HG03175 (cell line): ENCODE data around the gene PROCR.
"Not testable (repeated sequence)": the region's sequence is repeated elsewhere in the genome, so short reads cannot be mapped to it uniquely, and the experiment has no call there.

Source experiments
- ATAC-seq: cut with Tn5 transposase; IDR thresholded peaks from one replicate; pipeline ENCODE4 v1.9.1; 2021; ENCODE audit warnings: mild to moderate bottlenecking, moderate library complexity; ENCODE audit not compliant: unreplicated experiment

Gene PROCR

DNA sequence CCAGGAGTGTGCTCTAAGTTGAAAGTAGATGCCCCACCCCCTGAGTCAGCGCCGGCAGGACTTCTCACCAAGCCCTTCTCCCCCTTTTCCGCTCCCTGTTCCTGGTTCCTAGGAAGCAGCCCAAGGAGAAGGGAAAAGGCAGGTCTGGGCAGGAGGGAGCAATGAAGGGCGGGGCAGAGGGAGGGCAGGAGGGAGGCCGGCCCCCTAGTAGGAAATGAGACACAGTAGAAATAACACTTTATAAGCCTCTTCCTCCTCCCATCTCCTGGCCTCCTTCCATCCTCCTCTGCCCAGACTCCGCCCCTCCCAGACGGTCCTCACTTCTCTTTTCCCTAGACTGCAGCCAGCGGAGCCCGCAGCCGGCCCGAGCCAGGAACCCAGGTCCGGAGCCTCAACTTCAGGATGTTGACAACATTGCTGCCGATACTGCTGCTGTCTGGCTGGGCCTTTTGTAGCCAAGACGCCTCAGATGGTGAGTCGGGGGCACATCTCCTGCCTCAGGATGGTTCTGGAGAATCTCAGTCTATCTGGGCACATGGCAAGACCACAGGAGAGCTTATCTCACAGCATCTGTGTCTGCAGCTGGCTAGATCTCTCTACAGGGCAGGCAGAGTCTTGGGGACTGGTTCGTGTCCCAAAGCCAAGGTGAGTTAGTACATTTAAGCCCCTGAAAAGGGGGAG, at the start of gene PROCR:
Gene PROCR, plus strand, starts transcription at position 320 of the 681 bp plus-strand sequence. Its CDS starts 83 bp downstream, at position 403.
- ATAC-seq = no peak

DNA sequence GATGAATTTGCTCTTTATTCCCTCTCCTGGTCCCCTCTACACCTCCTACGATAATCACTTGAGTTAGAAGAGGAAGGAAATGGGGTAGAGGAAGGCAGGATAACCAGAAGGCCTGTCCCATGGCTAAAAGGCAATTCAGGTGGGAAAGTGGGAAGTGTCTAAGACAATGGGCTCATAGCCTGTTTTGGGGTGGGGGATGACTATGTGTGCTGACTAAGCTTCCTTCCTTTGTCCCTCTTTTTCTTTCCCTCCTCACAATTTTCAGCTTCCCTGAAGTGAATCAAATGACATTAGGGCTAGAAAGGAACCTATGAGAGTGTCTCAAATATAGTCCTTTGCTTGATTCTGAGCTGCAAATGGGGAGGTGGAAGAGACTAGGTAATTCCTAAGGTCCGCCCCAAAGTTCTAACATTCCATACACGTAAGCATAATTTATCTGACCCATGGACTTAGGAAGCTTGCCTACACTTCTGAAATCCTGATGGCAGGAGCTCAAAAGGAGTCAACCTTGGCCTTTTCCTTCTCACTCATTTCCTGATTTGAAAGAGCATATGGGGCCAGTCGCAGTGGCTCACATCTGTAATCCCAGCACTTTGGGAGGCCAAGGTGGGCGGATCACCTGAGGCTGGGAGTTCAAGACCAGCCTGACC, 49.0 kb upstream of the PROCR start:
- ATAC-seq = no peak

DNA sequence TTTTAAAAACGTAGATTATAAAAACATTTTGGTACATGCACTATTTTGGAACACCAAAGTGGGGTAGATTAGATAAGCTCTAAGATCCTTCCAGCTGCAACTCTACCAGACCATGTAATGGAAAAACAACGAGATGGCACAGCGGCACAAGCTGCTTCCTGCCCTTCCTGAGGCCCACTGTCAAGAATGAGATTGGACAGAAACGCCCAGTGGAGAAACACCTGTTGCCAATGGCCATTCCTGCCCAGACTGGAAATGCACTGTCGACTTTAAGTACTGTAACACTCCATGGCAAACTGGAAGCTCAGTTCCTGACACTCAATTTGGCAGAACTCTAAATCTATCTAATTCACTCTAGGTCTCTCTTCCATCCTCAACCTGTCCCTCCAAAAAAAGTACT, 46.1 kb upstream of the PROCR start:
- ATAC-seq = no peak

DNA sequence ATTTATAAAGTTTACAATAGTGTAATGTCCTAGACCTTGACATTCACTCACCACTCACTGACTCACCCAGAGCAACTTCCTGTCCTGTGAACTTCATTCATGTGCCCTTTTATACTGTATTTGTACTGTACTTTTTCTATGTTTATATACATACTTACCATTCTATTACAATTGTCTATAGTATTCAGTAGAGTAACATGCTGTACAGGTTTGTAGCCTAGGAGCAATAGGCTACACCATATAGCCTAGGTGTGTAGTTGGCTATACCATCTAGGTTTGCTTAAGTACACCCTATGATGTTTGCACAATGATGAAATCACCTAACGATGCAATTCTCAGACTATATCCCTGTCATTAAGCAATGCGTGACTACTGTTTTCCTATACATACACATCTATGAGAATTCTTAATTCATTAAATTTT, 42.2 kb upstream of the PROCR start:
- no peak for ATAC-seq

DNA sequence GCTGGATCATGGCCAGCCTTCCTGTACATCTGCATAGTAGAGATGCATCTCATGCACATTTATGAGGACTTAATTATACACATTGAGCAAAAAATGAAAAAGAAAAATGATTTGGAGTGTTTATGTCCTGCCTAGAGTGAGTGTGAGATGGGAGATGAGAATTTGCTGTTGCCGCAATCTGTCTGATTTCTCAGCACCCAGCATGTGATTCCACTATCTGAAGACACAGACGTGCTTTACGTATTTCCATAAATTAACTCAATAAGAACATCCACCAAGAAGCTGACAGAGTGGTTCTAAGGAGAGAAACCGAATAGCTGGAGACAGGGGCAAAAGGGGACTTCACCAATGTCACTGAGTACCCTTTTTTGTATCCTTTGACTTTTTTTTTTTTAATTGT, 39.9 kb upstream of the PROCR start:
- no peak for ATAC-seq

DNA sequence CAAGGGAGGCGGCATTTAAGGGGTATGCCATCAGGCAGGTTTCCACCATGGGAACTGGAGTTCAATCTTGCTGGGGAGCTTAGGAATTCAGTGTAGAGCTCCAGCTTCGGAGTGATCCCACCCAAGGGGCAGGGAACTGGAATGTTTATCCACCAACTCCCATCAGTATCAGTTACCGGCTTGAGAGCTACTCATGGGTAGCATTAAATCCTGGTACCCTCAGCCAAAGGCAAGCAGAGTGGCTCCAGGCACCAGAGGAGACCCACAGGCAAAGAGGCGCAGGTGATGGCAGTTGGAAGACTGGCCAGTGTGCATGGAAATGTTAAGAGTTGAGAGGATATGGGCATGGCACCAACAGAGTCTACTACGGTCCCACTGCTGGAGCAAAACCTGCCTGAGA, 38.8 kb upstream of the PROCR start:
- no peak for ATAC-seq

DNA sequence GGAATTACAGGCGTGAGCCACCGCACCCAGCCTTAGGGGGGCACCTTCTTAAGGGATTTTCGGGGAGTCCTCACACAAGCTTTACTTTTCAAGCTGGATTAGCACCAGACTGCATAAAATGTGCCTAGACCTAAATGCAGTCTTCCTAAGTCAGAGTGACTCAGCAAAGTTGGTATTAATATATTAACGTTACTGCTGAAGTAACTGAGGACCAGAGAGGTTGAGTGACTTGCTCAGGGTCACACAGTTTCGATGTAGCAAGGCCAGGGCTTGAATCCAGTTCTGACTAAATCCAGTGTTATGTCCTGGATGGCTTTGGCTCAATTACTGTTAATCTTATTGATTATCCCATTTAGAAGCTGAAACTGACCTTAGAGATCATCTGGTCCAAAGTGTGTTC, 38.1 kb upstream of the PROCR start:
- no peak for ATAC-seq

DNA sequence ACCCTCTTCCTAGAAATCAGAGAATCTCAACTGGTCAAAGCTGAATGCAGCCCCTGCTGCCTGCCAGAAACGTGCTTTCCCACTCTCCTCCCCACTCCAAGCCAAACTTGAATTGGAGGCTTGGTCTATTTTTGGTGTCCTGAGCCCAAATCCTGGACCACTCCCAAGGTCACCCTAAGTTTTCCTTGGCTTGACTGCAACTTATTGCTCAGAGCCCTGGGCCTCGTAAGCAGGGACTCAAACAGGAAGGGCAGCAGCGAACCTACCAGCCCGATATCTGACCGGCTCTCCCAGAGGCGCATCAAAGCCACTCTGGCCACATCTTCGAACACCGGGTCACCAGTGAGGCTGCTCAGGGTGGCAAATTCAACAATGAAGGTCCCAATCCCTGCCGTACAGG, 37.4 kb upstream of the PROCR start:
- ATAC-seq = no peak

DNA sequence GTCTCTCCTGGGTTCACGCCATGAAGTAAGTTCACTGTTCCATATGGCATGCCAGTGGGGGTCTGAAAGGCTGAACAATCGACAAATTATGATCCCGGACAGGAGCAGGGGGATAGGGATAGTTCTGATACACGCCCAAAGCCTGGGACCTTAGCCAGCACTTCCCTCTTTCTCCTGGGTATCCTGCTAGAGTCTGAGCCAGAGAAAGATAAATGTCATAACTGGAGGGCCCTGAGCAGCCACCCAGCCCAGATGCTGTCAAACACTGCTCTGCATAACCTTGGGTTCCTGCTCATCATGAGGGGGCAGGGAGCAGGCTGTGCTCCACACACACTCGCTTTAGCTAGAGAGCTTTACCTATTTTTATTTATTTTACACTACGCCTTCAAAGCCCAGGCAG, 37.0 kb upstream of the PROCR start:
- no peak for ATAC-seq

DNA sequence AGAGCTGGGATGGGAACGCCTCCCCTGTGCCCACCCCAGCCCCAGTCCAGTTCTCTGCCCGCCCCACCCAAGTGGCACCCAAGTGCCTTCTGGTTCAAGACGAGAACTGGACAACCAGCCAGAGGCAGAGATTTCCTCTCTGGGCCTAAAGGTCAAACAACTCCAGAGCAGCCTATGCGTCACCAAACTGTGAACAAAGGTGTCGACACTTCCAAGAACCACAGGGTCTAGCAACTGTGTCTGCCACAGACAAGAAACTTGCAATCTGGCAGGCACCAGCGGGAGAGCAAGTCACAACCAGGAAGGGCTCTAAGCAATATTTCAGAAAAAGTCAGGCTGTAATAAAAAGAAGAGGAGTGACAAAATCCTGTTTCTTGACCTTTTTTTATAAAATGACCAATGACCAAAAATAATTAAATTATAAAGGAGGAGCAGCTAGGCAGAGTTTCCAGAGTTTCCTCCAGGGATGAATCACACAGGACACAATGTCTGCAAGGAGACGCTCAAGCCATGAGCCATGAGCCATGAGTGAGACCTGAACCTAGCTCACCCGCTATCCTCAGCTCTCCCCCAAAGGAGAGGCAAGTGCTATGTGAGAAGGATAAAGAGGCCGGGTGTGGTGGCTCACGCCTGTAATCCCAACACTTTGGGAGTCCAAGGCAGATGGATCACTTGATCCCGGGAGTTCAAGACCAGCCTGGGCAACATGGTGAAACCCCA, 35.8 kb upstream of the PROCR start:
- no peak for ATAC-seq

DNA sequence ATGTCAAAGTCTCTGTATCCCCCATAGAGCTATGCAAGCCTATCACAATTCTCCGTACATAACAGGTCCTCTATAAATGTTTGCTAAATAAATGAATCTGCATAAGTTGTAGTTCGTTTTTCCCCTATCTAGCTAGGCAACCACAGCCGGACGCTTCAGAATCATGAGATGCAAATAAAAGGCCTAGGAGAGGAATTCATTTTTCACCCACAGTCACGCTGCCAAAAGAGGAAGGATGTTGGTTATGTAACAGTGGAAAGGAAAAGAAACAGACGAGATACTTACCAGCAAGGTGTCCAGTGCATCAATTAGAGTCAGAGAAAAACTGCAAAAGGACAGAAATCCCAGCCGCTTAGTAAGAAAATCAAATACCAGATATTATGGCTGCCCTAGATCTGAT, 27.2 kb upstream of the PROCR start:
- no peak for ATAC-seq

DNA sequence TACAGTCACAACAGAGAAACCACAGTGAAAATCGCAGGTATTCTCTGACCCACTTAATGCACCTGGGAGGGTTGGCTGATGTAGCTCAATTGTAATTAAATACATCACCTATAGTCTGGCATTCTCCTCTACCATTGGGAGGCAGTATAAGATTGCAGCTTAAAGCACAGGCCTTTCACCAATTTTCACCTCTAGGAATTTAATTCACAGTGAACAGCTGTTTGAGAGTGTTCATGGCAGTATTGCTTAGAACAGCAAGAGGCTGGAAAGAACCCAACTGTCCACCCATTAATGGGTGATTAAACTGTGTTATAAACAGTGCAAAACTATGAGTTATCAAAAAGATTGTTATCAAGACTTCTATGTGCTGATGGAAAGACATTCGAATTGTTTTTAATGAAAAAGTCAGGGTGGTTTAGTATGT, 26.7 kb upstream of the PROCR start:
- ATAC-seq = no peak

DNA sequence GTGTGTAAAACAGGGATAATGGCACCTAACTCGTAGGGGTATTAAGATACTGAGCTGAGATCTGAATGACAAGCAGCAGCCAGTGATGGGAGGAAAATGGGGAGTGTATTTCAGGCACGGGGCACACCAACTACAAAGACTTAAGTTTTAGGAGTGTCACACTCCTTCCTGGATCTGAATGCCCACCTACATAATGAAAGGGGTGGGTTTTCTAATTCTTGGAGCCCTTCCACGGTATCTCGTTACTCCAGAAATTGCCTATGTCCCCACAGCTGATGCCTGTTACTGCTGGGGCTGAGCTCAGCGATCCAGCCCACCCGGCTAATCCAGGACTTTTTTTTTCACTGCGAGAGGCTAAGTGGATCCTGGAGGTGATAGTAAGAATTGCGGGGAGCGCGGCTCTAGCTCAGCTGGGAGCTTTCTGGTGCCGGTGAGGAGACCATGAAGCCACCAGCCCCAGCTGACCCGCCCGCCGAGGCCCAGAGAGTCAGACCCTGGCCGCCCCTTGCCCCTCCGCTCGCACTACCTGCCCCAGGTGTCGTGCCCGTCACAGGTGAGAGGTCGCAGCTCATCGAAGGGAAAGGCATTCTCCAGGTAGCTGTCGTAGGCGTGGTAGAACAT, 25.5 kb upstream of the PROCR start:
- ATAC-seq = no peak

DNA sequence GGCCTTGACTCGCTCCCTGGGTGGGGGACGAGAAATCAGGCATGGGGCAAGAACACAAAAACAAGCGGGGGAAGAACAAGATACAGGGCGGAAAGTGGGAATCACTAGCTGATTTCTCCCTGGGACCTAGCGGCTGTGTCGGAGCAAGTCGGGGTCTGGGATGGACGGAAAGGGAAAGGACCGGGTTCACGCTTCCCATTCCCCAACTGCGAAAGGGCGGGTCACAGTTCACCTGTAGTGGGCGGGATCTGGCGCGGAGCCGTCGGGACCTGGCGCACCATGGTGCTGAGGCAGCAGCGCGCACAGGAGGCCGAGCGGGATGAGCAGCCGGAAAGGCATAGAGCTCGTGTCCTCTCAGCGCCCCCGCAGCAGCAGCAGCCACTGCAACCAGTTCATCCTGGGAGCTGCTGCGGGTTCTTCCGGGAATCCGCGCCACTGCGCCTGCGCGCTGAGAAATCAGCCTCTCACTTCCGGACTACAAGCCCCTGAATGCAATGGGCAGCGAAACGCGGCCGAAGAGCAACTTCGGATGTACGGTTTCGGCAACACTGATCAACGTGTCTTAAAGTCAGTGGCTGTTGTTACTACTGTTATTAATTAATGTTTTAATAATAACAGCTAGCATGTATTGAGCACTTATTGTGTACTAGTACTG, 24.8 kb upstream of the PROCR start, which contains the start of gene EDEM2:
Gene EDEM2, minus strand, starts transcription at position 417 of the 655 bp plus-strand sequence. Its CDS starts 78 bp downstream, at position 339.
- peak; percentile 78 for ATAC-seq

DNA sequence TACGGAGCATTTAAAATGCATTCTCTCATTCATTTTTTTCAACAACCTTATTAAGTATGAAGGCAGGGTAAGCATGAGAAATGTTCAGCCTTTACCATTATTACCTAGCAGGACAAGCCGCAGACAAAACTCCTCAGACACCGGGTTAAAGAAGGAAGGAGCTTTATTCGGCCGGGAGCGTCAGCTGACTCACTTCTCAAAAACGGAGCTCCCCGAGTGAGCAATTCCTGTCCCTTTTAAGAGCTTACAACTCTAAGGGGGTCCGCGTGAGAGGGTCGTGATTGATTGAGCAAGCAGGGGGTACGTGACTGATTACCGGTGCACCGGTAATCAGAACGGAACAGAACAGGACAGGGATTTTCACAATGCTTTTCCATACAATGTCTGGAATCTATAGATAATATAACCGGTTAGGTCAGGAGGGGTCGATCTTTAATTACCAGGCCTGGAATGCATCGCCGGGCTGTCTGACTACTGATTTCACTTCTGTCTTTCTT, 24.2 kb upstream of the PROCR start:
- ATAC-seq = not testable (repeated sequence)

DNA sequence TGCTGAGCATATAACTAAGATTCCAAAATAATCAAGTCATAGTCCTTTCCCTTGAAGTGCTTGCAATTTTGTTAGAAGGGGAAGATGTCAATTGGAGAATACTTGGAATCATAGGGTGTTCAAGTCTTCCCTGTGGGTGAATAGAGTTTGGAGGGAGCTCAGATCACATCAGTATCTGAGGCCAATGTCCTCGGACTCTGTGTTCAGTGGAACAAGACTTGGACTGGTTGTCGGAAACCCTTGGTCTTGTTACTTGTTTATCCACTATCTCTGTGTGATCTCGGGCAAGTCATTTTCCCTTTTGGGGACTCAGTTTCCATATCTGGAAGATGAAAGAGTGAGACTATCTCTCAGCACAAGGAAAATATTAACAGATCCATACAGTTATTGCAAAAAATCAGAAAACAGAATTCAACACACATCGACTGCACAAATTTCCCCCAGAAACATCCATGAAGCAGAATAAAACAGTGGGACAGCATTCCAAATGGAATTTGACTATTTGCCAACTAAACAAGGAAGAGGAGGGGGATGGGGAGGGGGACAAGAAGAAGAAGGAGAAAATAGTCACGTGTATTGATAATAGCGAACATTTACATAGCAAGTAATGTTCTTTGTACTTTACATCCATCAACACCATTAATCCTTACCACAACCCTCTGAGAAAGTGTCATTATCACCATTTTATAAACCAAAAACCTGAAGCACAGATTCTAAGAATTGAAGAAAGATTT, 20.9 kb upstream of the PROCR start:
- no peak for ATAC-seq

DNA sequence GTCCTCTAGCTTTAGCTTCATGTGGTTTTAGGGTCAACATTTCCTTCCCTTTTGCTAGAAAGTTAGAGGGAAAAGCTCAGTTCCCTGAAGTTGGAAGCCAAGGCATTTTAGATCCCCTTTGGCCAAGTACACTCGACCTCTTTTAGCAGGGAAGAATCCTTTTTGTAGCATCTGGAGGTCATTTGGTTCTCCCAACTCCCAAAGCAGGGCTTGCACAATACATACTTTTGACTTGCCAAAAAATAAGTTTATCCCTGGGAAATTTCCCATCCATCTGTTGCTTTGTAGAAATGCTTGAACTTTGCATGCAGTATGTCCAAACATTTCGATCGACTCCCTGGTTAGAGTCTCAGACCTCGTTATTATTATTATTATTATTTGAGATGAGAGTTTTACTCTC, 20.1 kb upstream of the PROCR start:
- no peak for ATAC-seq

DNA sequence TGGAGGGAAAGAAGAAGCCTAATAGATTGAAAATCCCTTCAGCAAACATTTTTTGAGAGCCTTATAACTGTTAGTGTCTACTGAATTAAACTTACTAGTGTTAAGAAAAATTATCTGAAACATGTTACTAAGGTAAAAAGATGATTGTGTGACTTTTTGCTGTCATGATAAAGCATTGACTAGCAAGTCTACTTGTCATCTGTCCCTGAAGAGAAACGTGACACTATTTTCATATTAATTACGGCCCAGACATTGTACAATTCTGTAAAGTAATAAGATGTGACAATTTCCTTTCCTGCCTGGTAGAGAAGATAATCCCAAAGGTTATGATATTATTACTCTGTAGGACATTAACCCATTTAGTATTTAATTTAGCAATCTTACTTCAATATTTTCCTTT, 15.9 kb upstream of the PROCR start:
- no peak for ATAC-seq

DNA sequence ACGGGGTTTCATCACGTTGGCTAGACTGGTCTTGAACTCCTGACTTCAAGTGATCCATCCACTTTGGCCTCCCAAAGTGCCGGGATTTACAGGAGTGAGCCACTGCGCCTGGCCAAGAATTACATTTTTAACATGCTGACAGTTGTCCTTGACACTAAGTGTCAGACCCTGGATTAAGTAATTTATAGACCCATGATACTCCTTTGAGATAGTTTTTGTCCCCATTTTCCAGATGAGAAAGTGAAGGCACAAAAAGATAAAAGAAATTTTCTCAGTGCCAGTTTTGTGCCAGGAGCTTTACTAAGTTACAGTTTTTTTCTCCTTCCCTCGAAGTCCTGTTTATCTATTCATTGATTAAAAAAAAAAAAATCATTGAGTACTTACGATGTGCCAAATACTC, 14.9 kb upstream of the PROCR start:
- no peak for ATAC-seq

DNA sequence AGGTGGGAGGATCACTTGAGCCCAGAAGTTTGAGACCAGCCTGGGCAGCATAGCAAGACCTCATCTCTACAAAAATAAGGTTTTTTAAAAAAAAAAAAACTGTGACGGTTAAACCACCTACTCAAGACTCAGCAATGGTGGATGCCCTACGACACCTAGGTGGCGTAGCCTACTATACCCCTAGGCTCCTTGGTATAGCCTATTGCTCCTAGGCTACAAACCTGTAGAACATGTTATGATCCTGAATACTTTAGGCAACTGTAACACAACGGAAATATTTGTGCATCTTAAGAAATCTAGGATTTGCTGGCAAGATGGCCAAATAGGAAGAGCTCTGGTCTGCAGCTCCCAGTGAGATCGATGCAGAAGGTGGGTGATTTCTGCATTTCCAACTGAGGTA, 11.5 kb upstream of the PROCR start:
- ATAC-seq = not testable (repeated sequence)
